ENCODE results near the gene TMPRSS11B. TPM values are rescaled to one million over a fixed set of nuclear protein-coding genes. Genes with fewer than 3 reads are reported as not detected.

TMPRSS11B gene
- total and polyA plus RNA-seq, 2 donors (not counting 3 experiments of a cell fraction or from before 2014, with no cell fraction given), result not detected

GRCh38 chr4:68183417-68183816 is 62.1 kb downstream of the TMPRSS11B start:
- FAIRE-seq, result no peak
- dilution Hi-C loops (cut with MboI; ENCODE audit: extremely low pct_ligation_motif_present, low sequenced_read_pairs), result no loop called here
- H4K20me1 ChIP-seq (replicated peaks; ENCODE audit: control insufficient read depth, extremely low read depth, insufficient read depth, low read length), result no peaks in the 10 kb centered on the region
- H3K4me1 ChIP-seq (ENCODE audit: control insufficient read depth, extremely low read depth, insufficient read depth, low read length), result no peaks in the 10 kb centered on the region
- H3K9me3 ChIP-seq (replicated peaks; ENCODE audit: control insufficient read depth, insufficient read depth, low read length), result no peaks in the 10 kb centered on the region
- no peak for TF ChIP-seq EZH2 (IDR thresholded peaks at IDR 0.05; ENCODE audit: borderline replicate concordance, low read depth, low read length, severe bottlenecking)
- TF ChIP-seq POLR2A (IDR thresholded peaks at IDR 0.05; ENCODE audit: low read depth, low read length), result no peak
- no peak for TF ChIP-seq FOS (IDR thresholded peaks at IDR 0.05; ENCODE audit: borderline replicate concordance, insufficient read depth, low read length)
- TF ChIP-seq, protein P1, sequence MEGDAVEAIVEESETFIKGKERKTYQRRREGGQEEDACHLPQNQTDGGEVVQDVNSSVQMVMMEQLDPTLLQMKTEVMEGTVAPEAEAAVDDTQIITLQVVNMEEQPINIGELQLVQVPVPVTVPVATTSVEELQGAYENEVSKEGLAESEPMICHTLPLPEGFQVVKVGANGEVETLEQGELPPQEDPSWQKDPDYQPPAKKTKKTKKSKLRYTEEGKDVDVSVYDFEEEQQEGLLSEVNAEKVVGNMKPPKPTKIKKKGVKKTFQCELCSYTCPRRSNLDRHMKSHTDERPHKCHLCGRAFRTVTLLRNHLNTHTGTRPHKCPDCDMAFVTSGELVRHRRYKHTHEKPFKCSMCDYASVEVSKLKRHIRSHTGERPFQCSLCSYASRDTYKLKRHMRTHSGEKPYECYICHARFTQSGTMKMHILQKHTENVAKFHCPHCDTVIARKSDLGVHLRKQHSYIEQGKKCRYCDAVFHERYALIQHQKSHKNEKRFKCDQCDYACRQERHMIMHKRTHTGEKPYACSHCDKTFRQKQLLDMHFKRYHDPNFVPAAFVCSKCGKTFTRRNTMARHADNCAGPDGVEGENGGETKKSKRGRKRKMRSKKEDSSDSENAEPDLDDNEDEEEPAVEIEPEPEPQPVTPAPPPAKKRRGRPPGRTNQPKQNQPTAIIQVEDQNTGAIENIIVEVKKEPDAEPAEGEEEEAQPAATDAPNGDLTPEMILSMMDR (IDR thresholded peaks at IDR 0.05; ENCODE audit: extremely low read depth in 1 of 2, insufficient read depth in 1 of 2, low read depth in 1 of 2, low read length in 2 of 2), result no peak
- no peak for TF ChIP-seq MYC (IDR thresholded peaks at IDR 0.05; ENCODE audit: low read depth, low read length)
- no peak for TF ChIP-seq POLR2AphosphoS5 (IDR thresholded peaks at IDR 0.05; ENCODE audit: insufficient read depth, low read depth, low read length)
- no peak for TF ChIP-seq JUN (IDR thresholded peaks at IDR 0.05; ENCODE audit: borderline replicate concordance, insufficient read depth, insufficient read length, low read depth)
- no peak for DNase-seq (ENCODE audit: low read depth, low spot score)
- no peak overlapping the region for H2AFZ ChIP-seq (ENCODE audit: low read depth, low read length)
- no TSS peak for BruUV-seq (replicated peaks)
- ChIA-PET CTCF (no interaction called here), POLR2A (no interaction called here)
- no peaks in the 10 kb centered on the region for H3K79me2 ChIP-seq (ENCODE audit: control insufficient read depth, insufficient read depth, low read length)
- H3K9ac ChIP-seq (replicated peaks; ENCODE audit: extremely low read depth, insufficient read depth, low read length), result no peak overlapping the region
- H3K4me2 ChIP-seq (ENCODE audit: insufficient read depth, low read length), result no peak overlapping the region
- no peak overlapping the region for H3K27ac ChIP-seq (ENCODE audit: insufficient read depth, low read depth, low read length)
- H3K4me3 ChIP-seq (replicated peaks in 1 of 3; ENCODE audit: insufficient read depth in 1 of 3, low read depth in 1 of 3, low read length in 3 of 3), result no peak overlapping the region
- no peaks in the 10 kb centered on the region for H3K27me3 ChIP-seq (ENCODE audit: control insufficient read depth in 2 of 2, insufficient read depth in 2 of 2, low read length in 2 of 2)
- intact Hi-C loops (cut with micrococcal nuclease), result no loop called here
- no peaks in the 10 kb centered on the region for H3K36me3 ChIP-seq (ENCODE audit: control insufficient read depth in 2 of 2, extremely low read depth in 1 of 2, insufficient read depth in 2 of 2, low read length in 2 of 2)
- H3K9me1 ChIP-seq (replicated peaks; ENCODE audit: control insufficient read depth, extremely low read depth, insufficient read depth, low read length), result no peaks in the 10 kb centered on the region

DNA sequence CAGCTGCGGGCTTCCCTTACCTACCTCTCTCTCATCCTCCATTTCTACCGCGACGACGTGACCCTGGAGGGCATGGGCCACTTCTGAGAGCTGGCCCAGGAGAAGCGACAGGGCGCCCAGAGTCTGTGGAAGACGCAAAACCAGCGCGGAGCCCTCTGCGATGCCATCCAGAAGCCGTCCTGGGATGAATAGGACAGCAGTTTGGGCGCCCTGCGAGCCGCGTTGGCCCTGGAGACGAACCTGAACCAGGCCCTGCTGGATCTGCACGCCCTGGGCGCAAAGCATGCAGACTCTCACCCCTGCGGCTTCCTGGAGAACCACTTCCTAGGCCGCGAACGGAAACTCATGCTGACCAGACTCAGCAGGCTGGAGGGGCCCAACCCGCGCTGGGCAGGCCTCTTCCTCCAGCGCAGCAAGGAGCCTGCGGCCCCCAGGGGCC is 63.1 kb downstream of the TMPRSS11B start:
- no peak for FAIRE-seq
- H3K79me2 ChIP-seq (ENCODE audit: control insufficient read depth, insufficient read depth, low read length), result no peaks in the 10 kb centered on the region
- H3K4me1 ChIP-seq (ENCODE audit: control insufficient read depth, extremely low read depth, insufficient read depth, low read length), result no peaks in the 10 kb centered on the region
- CTCF ChIA-PET, result no interaction called here
- H3K9me1 ChIP-seq (replicated peaks; ENCODE audit: control insufficient read depth, extremely low read depth, insufficient read depth, low read length), result no peaks in the 10 kb centered on the region
- BruUV-seq (replicated peaks), result no TSS peak
- no peaks in the 10 kb centered on the region for H4K20me1 ChIP-seq (replicated peaks; ENCODE audit: control insufficient read depth, extremely low read depth, insufficient read depth, low read length)
- DNase-seq (ENCODE audit: low read depth, low spot score), result no peak
- no peak overlapping the region for H3K4me2 ChIP-seq (ENCODE audit: insufficient read depth, low read length)
- POLR2A ChIA-PET, result no interaction called here
- H3K4me3 ChIP-seq (replicated peaks in 1 of 3; ENCODE audit: insufficient read depth in 1 of 3, low read depth in 1 of 3, low read length in 3 of 3), result no peak overlapping the region
- no peaks in the 10 kb centered on the region for H3K27me3 ChIP-seq (ENCODE audit: control insufficient read depth in 2 of 2, insufficient read depth in 2 of 2, low read length in 2 of 2)
- TF ChIP-seq, protein P1 (IDR thresholded peaks at IDR 0.05; ENCODE audit: extremely low read depth in 1 of 2, insufficient read depth in 1 of 2, low read depth in 1 of 2, low read length in 2 of 2), result no peak
- no peak for TF ChIP-seq GATA2 (IDR thresholded peaks at IDR 0.05; ENCODE audit: insufficient read depth, insufficient read length, low read depth, low read length)
- TF ChIP-seq EZH2 (IDR thresholded peaks at IDR 0.05; ENCODE audit: borderline replicate concordance, low read depth, low read length, severe bottlenecking), result no peak
- no peak for TF ChIP-seq POLR2A (IDR thresholded peaks at IDR 0.05; ENCODE audit: low read depth, low read length)
- TF ChIP-seq MAX (IDR thresholded peaks at IDR 0.05; ENCODE audit: insufficient read depth, insufficient read length), result no peak
- no peak for TF ChIP-seq POLR2AphosphoS5 (IDR thresholded peaks at IDR 0.05; ENCODE audit: insufficient read depth, low read depth, low read length)
- TF ChIP-seq FOS (IDR thresholded peaks at IDR 0.05; ENCODE audit: borderline replicate concordance, insufficient read depth, low read length), result no peak
- no peak for TF ChIP-seq JUN (IDR thresholded peaks at IDR 0.05; ENCODE audit: borderline replicate concordance, insufficient read depth, insufficient read length, low read depth)
- TF ChIP-seq MYC (IDR thresholded peaks at IDR 0.05; ENCODE audit: low read depth, low read length), result no peak
- dilution Hi-C loops (cut with MboI; ENCODE audit: extremely low pct_ligation_motif_present, low sequenced_read_pairs) (no loop called here), intact Hi-C loops (cut with micrococcal nuclease) (no loop called here)
- H3K27ac ChIP-seq (ENCODE audit: insufficient read depth, low read depth, low read length), result no peak overlapping the region
- H3K36me3 ChIP-seq (ENCODE audit: control insufficient read depth in 2 of 2, extremely low read depth in 1 of 2, insufficient read depth in 2 of 2, low read length in 2 of 2), result no peaks in the 10 kb centered on the region
- H3K9ac ChIP-seq (replicated peaks; ENCODE audit: extremely low read depth, insufficient read depth, low read length), result no peak overlapping the region
- no peak overlapping the region for H2AFZ ChIP-seq (ENCODE audit: low read depth, low read length)
- H3K9me3 ChIP-seq (replicated peaks; ENCODE audit: control insufficient read depth, insufficient read depth, low read length), result no peaks in the 10 kb centered on the region

Data from endothelial cell of umbilical vein (primary cell).